ENCODE results near the gene SPRR2G. TPM values are rescaled to one million over a fixed set of nuclear protein-coding genes. Genes with fewer than 3 reads are reported as not detected.

The SPRR2G gene
- total RNA-seq, 1 experiment from 2014 or later: not detected

DNA sequence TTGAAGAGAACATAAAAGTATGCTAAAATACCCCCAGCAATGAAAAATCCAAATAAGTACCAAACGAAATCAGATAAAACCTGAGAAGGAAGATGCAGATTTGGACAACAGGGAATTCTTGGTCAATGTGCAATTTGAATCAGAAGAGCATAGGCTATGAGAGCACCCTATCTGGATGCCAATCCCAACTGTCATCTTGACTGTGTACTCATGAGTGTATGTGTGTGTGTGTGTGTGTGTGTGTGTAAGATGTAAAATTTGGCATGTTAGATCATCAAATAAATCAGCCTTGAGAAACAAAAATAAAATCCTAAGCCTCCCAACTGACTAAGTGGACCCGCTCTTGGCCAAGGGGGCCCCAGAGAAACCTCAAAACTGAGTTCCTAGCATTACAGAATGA is 18.0 kb upstream of the SPRR2G start:
- Histone ChIP-seq H3K9me3 (ENCODE audit: control insufficient read depth, insufficient read depth, low read depth, low read length) (no peaks in the 10 kb centered on the region), H3K27ac (ENCODE audit: low read length) (no peak overlapping the region), H3K36me3 (ENCODE audit: control insufficient read depth, insufficient read depth, low read length) (no peaks in the 10 kb centered on the region), H3K4me1 (ENCODE audit: control insufficient read depth, insufficient read depth, low read length) (no peaks in the 10 kb centered on the region), H3K4me3 (ENCODE audit: low read depth in 2 of 2, low read length in 2 of 2) (no peak overlapping the region), H3K27me3 (ENCODE audit: control insufficient read depth, insufficient read depth, low read length) (peaks cover 2% of the 10 kb centered on the region; the same call in 1 of the 2 replicates)
- in situ Hi-C loops (cut with HindIII; ENCODE audit: low pct_unique_long_range_greater_than_20kb, low sequenced_read_pairs) (no loop called here), intact Hi-C loops (cut with micrococcal nuclease; ENCODE audit: unreplicated experiment) (no loop called here)
- CTCF ChIA-PET: no interaction called here
- POLR2A ChIA-PET: no interaction called here
- TF ChIP-seq TCF7L2 (IDR thresholded peaks at IDR 0.05; ENCODE audit: low read depth, low read length) (no peak), POLR2AphosphoS5 (IDR thresholded peaks at IDR 0.05; ENCODE audit: low read depth, low read length) (no peak), SIN3A (IDR thresholded peaks at IDR 0.05; ENCODE audit: borderline replicate concordance, insufficient read depth, low read depth, low read length) (no peak)
- TF ChIP-seq, protein P1, sequence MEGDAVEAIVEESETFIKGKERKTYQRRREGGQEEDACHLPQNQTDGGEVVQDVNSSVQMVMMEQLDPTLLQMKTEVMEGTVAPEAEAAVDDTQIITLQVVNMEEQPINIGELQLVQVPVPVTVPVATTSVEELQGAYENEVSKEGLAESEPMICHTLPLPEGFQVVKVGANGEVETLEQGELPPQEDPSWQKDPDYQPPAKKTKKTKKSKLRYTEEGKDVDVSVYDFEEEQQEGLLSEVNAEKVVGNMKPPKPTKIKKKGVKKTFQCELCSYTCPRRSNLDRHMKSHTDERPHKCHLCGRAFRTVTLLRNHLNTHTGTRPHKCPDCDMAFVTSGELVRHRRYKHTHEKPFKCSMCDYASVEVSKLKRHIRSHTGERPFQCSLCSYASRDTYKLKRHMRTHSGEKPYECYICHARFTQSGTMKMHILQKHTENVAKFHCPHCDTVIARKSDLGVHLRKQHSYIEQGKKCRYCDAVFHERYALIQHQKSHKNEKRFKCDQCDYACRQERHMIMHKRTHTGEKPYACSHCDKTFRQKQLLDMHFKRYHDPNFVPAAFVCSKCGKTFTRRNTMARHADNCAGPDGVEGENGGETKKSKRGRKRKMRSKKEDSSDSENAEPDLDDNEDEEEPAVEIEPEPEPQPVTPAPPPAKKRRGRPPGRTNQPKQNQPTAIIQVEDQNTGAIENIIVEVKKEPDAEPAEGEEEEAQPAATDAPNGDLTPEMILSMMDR (IDR thresholded peaks at IDR 0.05): no peak
- TF ChIP-seq, protein P2, sequence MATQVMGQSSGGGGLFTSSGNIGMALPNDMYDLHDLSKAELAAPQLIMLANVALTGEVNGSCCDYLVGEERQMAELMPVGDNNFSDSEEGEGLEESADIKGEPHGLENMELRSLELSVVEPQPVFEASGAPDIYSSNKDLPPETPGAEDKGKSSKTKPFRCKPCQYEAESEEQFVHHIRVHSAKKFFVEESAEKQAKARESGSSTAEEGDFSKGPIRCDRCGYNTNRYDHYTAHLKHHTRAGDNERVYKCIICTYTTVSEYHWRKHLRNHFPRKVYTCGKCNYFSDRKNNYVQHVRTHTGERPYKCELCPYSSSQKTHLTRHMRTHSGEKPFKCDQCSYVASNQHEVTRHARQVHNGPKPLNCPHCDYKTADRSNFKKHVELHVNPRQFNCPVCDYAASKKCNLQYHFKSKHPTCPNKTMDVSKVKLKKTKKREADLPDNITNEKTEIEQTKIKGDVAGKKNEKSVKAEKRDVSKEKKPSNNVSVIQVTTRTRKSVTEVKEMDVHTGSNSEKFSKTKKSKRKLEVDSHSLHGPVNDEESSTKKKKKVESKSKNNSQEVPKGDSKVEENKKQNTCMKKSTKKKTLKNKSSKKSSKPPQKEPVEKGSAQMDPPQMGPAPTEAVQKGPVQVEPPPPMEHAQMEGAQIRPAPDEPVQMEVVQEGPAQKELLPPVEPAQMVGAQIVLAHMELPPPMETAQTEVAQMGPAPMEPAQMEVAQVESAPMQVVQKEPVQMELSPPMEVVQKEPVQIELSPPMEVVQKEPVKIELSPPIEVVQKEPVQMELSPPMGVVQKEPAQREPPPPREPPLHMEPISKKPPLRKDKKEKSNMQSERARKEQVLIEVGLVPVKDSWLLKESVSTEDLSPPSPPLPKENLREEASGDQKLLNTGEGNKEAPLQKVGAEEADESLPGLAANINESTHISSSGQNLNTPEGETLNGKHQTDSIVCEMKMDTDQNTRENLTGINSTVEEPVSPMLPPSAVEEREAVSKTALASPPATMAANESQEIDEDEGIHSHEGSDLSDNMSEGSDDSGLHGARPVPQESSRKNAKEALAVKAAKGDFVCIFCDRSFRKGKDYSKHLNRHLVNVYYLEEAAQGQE (IDR thresholded peaks at IDR 0.05; ENCODE audit: insufficient read depth in 1 of 2, low read depth in 2 of 2, low read length in 1 of 2): no peak
- DNase-seq (ENCODE audit: low read depth, low spot score) (no peak), ATAC-seq (no peak)
- no TSS peak for BruUV-seq (replicated peaks)

DNA sequence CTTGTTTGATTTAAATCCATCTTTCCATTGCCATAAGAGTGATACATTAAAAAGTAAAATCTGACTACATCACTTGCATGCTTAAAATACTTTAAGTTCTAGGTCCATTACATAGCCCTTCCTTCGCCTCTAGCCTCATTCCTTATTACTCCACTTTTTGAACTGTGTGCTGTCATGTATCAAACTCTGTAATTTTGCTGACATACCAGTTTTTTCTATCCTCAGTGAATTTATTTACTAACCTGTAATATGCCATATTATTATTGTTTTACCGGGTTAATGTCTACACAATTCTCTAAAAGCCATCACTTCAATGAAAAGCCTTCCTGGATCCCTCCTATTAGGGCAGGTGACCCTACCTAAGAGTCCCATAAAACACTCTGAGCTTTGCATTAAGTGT is 4.9 kb upstream of the SPRR2G start:
- H3K4me1 ChIP-seq (ENCODE audit: control insufficient read depth, insufficient read depth, low read length): no peaks in the 10 kb centered on the region
- in situ Hi-C loops (cut with HindIII; ENCODE audit: low pct_unique_long_range_greater_than_20kb, low sequenced_read_pairs): no loop called here
- POLR2A ChIA-PET: no interaction called here
- H3K4me3 ChIP-seq (ENCODE audit: low read depth in 2 of 2, low read length in 2 of 2): no peak overlapping the region
- TF ChIP-seq TCF7L2 (IDR thresholded peaks at IDR 0.05; ENCODE audit: low read depth, low read length): no peak
- no peak for TF ChIP-seq POLR2AphosphoS5 (IDR thresholded peaks at IDR 0.05; ENCODE audit: low read depth, low read length)
- TF ChIP-seq SIN3A (IDR thresholded peaks at IDR 0.05; ENCODE audit: borderline replicate concordance, insufficient read depth, low read depth, low read length): no peak
- TF ChIP-seq, protein P2 (IDR thresholded peaks at IDR 0.05; ENCODE audit: insufficient read depth in 1 of 2, low read depth in 2 of 2, low read length in 1 of 2): no peak
- no peak for ATAC-seq
- BruUV-seq (replicated peaks): no TSS peak
- CTCF ChIA-PET: no interaction called here
- intact Hi-C loops (cut with micrococcal nuclease; ENCODE audit: unreplicated experiment): no loop called here
- H3K36me3 ChIP-seq (ENCODE audit: control insufficient read depth, insufficient read depth, low read length): no peaks in the 10 kb centered on the region
- no peak overlapping the region for H3K27ac ChIP-seq (ENCODE audit: low read length)
- no peaks in the 10 kb centered on the region for H3K9me3 ChIP-seq (ENCODE audit: control insufficient read depth, insufficient read depth, low read depth, low read length)
- H3K27me3 ChIP-seq (ENCODE audit: control insufficient read depth, insufficient read depth, low read length): no peaks in the 10 kb centered on the region
- no peak for DNase-seq (ENCODE audit: low read depth, low spot score)
